ENCODE results near the gene KRT9.

Gene KRT9

DNA sequence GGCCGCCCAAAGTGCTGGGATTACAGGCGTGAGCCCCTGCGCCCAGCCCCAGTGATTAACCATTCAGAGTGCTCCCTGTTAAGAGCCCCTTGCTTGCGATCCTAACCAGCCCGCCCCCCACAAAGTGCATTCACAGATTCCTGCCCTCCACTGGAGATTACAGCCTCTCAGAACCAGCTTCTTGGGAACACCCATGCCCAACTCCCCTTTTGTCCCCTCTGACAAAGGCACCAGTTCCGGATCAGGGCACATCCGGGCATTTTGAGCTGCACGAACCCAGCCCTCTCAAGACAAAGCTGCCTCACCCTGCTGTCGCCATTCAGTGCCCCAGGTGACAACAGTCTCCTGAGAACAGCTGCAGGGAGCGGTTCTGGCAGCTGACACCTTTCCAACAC is 42.9 kb downstream of the KRT9 start:
- Mint-ChIP-seq H3K27ac (no peak overlapping the region), H3K27me3 (peaks cover 93% of the 10 kb centered on the region), H3K4me3 (no peak overlapping the region), H3K4me1 (peaks cover 2% of the 10 kb centered on the region), H3K9me3 (no peaks in the 10 kb centered on the region), H3K36me3 (no peaks in the 10 kb centered on the region)
- DNase-seq, result no peak
- CTCF ChIA-PET, result interaction anchor here (0.7 kb wide), 1 partner anchor 619 kb away, joined by 3 read pairs; no protein-coding TSS in a partner anchor

DNA sequence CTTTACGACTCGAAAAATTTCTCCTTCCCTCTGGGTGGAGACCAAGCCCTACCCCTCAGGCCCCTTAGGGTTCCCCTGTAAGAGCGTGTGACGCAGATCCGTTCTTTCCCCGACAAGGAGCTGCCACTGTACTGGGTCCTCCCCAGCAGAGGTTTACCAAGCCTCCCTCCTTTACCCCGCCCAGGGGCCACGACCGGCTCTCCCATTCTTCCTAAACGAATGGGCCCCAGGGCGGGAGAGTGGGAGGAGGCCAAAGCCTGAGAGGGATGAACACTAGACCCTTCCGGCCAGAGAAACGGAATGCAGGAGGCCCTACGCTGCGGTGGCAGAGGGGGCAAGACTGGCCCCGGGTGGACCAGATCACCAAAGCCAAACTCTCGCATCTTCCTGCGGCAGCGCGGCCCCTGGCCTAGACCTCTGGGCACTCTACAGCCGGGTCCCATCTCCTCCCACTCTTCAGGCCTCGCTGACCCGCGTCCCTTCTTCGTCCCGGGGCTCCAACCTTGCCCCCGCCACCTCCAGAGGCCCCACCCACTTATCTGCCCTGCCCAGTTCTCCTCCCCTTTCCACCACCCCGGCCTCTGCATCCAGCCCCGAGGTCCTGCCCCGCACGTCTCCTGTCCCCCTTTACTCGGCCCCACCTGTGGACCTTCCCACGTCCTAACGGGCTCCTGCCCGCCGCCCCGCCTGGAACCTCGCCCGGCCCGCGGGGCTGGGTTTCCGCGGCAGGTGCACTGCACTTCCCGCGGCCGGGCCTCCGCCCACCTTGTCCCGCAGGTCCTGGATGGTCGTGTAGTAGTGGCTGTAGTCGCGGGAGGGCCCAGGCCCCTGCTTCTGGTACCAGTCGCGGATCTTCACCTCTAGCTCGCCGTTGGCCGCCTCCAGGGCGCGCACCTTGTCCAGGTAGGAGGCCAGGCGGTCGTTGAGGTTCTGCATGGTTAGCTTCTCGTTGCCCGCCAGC is 44.5 kb downstream of the KRT9 start:
- H3K4me1 Mint-ChIP-seq, result peaks cover 2% of the 10 kb centered on the region
- H3K4me3 Mint-ChIP-seq, result no peak overlapping the region
- H3K27ac Mint-ChIP-seq, result no peak overlapping the region
- no peaks in the 10 kb centered on the region for H3K36me3 Mint-ChIP-seq
- no peak for DNase-seq
- H3K9me3 Mint-ChIP-seq, result no peaks in the 10 kb centered on the region
- peaks cover 86% of the 10 kb centered on the region for H3K27me3 Mint-ChIP-seq
- CTCF ChIA-PET, result no interaction called here

DNA sequence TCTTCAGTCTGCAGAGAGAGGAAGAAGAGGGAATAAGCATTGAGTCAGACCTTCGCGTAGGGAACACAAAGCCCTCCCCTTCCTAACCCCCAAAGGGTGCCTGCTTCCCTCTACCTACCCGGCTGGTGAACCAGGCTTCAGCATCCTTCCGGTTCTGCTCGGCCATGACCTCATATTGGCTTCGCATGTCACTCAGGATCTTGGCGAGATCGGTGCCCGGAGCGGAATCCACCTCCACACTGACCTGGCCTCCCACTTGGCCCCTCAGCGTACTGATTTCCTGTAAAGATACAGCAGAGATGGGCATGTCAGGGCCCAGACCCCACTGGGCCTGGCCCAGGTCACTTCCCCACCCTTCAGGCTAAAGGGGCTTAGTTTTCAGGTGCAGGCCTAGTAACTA is 47.6 kb downstream of the KRT9 start:
- H3K4me3 Mint-ChIP-seq, result no peak overlapping the region
- CTCF ChIA-PET, result no interaction called here
- no peak for DNase-seq
- H3K36me3 Mint-ChIP-seq, result no peaks in the 10 kb centered on the region
- H3K9me3 Mint-ChIP-seq, result no peaks in the 10 kb centered on the region
- H3K27me3 Mint-ChIP-seq, result peaks cover 65% of the 10 kb centered on the region
- H3K4me1 Mint-ChIP-seq, result peaks cover 2% of the 10 kb centered on the region
- no peak overlapping the region for H3K27ac Mint-ChIP-seq

DNA sequence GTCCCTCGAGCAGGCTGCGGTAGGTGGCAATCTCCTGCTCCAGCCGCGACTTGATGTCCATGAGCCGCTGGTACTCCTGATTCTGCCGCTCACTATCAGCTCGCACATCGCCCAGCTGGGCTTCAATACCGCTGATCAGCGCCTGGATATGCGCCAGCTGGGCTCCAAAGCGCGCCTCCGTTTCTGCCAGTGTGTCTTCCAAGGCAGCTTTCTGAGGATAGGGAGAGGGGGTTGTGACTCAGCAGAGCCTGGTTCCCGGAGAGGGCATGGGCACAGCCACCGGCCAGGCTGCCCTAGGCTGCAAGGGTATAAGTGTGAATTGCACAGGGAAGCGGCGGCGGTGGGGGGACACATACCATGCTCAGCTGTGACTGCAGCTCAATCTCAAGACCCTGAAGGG is 48.1 kb downstream of the KRT9 start:
- Mint-ChIP-seq H3K27ac (no peak overlapping the region), H3K4me1 (peaks cover 2% of the 10 kb centered on the region), H3K36me3 (no peaks in the 10 kb centered on the region), H3K27me3 (peaks cover 60% of the 10 kb centered on the region), H3K4me3 (no peak overlapping the region), H3K9me3 (no peaks in the 10 kb centered on the region)
- CTCF ChIA-PET, result no interaction called here
- DNase-seq, result no peak

DNA sequence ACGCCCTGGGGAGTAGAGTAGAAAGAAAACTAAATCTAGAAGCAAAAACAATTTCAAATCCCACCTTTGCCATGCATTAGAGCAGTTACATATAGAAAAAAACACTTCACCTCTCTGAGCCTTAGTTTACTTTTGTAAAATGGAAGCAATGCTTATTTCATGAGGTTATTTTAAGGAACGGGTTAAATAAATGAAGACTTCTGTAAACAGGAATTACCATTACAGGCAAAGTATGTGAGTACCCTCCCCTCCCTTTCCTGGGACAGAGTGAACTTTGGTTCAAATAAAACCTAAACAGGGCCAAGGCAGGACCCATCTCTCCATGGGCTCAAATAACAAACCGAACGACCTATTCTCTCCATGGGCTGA is 48.6 kb downstream of the KRT9 start:
- Mint-ChIP-seq H3K4me3 (no peak overlapping the region), H3K36me3 (no peaks in the 10 kb centered on the region), H3K27me3 (peaks cover 55% of the 10 kb centered on the region), H3K4me1 (no peaks in the 10 kb centered on the region), H3K27ac (no peak overlapping the region), H3K9me3 (no peaks in the 10 kb centered on the region)
- DNase-seq, result no peak
- CTCF ChIA-PET, result no interaction called here

DNA sequence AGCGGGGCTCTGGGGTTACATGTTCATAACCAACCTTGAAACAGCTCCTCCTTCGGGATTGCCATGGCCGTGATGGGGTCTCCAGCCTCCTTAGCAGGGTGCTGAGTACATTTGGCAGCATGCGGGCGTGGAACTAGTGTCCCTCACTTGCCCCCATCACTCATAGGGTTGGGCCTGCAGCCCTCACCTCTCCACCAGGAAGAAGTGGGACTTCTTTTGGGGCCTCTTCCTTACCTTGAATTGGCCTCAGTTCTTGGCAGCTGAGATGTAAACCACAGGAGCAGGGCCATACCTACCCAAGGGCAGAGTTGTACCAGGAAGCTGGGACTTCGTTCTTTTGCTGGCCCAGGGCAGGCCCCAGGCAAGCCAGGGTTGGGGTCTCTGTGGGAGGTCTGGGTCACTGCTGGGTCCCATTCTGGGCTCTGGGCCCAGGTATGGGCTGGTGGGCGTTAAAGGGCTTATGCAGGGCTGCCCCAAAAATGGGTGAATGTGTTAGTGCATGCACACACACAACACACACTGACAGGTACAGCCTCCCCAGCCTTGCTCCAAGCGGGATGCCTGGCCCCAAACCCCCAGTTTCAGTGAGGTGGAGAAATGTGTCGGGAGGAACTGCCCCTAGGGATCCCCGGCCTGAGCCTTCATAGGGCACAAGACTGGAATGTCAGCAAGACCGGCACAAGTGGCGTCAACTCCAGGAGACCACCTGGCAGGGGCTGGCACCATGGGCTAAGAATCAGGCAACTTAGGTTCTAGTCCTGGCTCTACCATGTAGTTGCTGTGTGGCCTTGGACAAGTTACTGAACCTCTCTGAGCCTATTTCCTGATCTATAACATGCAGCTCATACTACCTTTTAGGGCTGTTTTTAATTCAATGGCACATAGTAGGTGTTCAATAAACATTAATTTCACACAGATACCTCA is 49.3 kb downstream of the KRT9 start:
- H3K4me1 Mint-ChIP-seq, result no peaks in the 10 kb centered on the region
- no peaks in the 10 kb centered on the region for H3K36me3 Mint-ChIP-seq
- CTCF ChIA-PET, result no interaction called here
- H3K4me3 Mint-ChIP-seq, result no peak overlapping the region
- H3K27ac Mint-ChIP-seq, result no peak overlapping the region
- H3K9me3 Mint-ChIP-seq, result no peaks in the 10 kb centered on the region
- H3K27me3 Mint-ChIP-seq, result peaks cover 48% of the 10 kb centered on the region
- DNase-seq, result no peak

DNA sequence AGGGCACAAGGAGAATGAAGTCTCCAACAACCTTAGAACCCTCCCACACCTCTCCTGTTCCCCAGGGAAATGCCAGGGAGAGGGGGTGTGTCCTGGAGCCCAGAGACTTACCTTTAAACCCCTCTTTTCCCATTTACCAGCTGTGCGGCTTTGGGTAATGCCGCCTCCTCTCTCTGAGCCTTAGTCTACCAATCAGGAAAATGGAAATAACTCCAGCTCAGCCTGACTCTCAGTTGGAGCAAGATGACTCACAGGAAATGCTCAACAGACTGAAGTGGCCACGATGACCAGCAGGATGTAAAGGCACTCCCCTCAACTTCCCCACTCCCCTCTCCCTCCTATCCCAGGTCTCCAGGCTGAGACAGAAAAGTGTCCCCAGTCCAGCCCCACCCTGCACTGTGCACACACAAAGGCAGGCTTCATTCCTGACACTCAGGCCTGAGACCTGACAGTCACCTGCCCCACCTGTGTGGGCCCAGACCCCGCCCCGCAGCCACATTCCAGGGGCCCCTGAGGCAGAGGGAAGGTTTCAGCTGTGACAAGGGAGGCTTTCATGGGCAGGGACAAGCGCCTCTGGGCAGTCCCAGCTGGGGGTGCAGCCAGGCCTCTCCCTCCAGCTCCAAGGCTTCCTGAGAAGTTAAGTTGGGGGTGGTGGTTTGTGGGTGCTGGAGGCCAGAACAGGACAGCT is 50.1 kb downstream of the KRT9 start:
- Mint-ChIP-seq H3K4me3 (no peak overlapping the region), H3K4me1 (no peaks in the 10 kb centered on the region), H3K9me3 (no peaks in the 10 kb centered on the region), H3K27me3 (peaks cover 44% of the 10 kb centered on the region), H3K36me3 (no peaks in the 10 kb centered on the region), H3K27ac (no peak overlapping the region)
- no peak for DNase-seq
- CTCF ChIA-PET, result no interaction called here

DNA sequence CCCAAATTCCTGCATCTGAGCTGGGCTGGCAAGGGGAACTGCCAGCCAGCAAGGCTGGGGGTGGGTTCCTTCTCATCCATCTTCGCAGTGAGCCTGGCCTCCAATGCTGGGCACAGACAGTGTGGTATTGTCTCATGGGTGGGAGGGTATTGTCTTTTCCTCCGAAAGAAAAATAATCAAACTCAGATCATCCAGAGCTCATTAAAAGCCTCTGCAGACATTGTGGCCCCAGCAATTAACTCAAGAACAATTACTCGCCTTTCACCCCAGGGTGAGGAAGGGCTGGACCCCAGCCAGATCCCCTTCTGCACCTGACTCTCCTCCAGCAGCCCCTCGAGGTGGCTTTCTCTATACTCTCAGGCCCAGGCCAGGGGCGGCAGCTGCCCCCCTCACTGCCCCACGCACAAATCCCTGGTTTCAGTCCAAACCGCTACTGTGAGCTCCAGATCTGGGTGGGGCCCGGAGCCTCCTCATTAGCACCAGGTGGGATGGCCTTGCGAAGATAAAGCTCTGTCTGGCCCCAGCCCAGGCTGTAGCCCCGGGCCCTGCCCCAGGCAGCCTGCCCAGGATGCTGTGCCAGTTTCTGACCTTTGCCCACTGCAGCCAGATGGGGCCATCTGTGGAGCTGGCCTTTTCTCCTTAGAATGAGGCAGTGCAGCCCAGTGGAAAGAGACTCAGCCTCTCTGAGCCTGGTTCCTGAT is 50.9 kb downstream of the KRT9 start:
- Mint-ChIP-seq H3K27me3 (peaks cover 36% of the 10 kb centered on the region), H3K27ac (no peak overlapping the region), H3K36me3 (no peaks in the 10 kb centered on the region), H3K4me1 (no peaks in the 10 kb centered on the region), H3K4me3 (no peak overlapping the region), H3K9me3 (no peaks in the 10 kb centered on the region)
- no peak for DNase-seq
- CTCF ChIA-PET, result no interaction called here

DNA sequence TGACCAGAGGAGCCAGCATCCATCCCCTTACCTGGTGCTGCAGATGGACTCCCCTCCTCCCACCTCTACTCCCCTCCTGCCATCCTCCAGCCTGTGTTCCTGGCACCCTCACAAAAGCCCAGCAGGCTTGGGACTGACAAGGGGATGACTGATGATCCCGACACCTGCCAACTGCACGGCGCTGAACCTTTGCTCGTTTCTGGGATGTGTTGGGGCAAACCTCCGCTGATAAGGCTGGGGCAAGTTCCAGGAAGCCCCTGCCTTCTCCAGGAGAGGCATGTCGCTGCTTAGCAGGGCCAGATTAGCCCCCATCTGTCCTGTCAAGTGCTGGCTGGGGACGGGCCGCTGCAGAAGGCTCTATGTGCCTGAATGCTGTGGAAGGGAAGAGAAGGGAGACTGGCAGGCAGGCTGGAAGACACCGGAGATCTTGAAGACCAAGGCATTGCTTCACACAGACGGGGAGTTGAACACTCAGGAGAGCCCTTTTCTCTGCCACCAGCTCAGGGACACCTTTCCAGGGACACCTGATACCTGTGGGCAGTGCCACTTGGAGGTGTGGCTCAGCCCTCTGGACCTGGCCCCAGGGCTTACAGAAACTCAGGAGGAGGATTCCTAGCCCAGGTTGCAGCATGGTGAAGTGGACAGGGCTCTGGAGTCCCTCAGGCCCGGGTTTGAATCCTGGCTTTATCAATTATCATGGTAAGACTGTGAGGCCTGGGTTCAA is 52.2 kb downstream of the KRT9 start:
- no peak for DNase-seq
- Mint-ChIP-seq H3K4me3 (no peak overlapping the region), H3K27me3 (peaks cover 23% of the 10 kb centered on the region), H3K27ac (peak overlapping the region; percentile 33), H3K36me3 (no peaks in the 10 kb centered on the region), H3K9me3 (no peaks in the 10 kb centered on the region), H3K4me1 (no peaks in the 10 kb centered on the region)
- CTCF ChIA-PET, result no interaction called here

DNA sequence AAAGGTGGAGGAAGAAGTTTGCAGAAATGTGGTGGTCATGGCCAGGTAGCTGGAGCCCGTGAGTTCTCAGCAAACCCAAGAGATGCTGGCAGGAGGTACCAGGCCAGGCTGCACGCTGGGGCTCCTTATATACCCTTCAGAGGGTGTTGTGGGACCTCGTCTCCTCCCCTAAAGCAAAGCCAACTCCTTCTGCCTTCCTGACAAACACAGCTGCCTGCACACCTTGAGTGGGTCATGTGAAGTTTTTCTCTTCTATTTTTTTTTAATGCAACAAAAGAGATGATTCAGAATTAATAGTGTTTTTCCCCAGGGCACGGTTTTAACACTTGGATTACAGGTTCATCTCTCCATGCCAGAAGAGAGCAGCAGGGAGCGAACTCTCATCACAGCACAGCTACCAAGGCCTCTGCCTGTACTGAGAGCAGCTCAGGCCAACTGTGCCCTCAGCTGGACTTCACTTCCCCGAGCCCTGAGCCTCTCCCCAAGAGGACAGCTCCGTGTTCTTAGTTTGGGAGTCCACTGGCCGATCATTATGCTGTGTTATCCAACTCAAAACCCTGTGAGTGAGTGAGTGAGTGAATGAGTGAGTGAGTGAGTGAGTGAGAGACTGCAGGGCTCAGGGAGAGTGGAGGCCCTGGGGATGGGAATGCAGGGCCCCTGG is 52.9 kb downstream of the KRT9 start, which contains the start of gene KRT15:
KRT15 (minus strand) TSS at position 102 of the 661 bp plus-strand sequence; CDS start at position 39, 63 bp downstream.
- Mint-ChIP-seq H3K9me3 (no peaks in the 10 kb centered on the region), H3K4me3 (no peak within 1 kb of the TSS), H3K36me3 (no peaks in the 10 kb centered on the region), H3K4me1 (no peaks in the 10 kb centered on the region), H3K27ac (peak within 1 kb of the TSS; percentile 33), H3K27me3 (peaks cover 16% of the 10 kb centered on the region)
- CTCF ChIA-PET, result no interaction called here
- DNase-seq, result no peak

DNA sequence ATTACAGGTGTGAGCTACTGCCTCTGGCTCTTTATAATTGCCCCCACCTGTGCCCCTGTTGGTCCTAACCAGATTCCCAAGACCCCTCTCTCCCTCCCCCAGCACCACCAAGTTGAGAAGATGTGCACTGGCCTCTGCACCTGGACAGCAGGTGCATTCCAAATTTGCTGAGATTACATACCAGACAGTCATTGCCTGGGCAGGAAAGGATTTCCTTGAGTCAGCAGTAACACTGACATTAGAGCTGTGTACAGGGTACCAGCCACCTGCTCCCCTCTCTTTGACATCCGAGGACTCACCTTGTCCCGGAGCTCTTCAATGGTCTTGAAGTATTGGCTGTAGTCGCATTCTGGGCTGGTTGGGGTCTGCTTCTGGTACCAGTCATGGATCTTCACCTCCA is 53.8 kb downstream of the KRT9 start:
- CTCF ChIA-PET, result no interaction called here
- Mint-ChIP-seq H3K9me3 (no peaks in the 10 kb centered on the region), H3K4me1 (no peaks in the 10 kb centered on the region), H3K36me3 (no peaks in the 10 kb centered on the region), H3K4me3 (no peak overlapping the region), H3K27ac (no peak overlapping the region), H3K27me3 (peaks cover 14% of the 10 kb centered on the region)
- DNase-seq, result no peak

DNA sequence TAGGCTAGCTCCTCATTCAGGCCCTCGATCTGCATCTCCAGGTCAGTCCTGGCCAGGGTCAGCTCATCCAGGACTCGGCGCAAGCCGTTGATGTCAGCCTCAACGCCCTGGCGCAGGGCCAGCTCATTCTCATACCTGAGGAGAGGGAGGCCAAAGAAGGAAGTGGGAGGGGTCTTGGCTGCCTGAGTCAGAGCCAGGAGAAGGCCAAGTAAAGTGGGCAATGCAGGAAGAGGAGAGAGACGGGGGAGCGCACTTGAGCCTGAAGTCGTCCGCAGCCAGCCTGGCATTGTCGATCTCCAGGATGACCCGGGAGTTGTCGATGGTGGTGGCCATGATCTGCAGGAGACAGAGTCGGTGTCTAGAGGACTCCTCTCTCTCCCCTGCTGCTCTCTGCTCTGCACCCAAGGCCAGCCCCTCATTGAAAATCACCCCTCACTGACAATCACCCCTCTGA is 55.0 kb downstream of the KRT9 start:
- peaks cover 21% of the 10 kb centered on the region for H3K27me3 Mint-ChIP-seq
- no peak overlapping the region for H3K27ac Mint-ChIP-seq
- CTCF ChIA-PET, result interaction anchor here (1.5 kb wide), 1 partner anchor 32 kb away, joined by 4 read pairs; no protein-coding TSS in a partner anchor
- no peaks in the 10 kb centered on the region for H3K4me1 Mint-ChIP-seq
- H3K4me3 Mint-ChIP-seq, result no peak overlapping the region
- H3K9me3 Mint-ChIP-seq, result no peaks in the 10 kb centered on the region
- no peaks in the 10 kb centered on the region for H3K36me3 Mint-ChIP-seq
- no peak for DNase-seq
